ENCODE data around the gene CD164.

Gene CD164

GRCh38 chr6:109336221-109336961, 45.9 kb downstream of the CD164 start:
- TF ChIP-seq SIN3A (IDR thresholded peaks at IDR 0.05; ENCODE audit: borderline replicate concordance, insufficient read depth, low read length) (no peak), FOXP2 (optimal IDR thresholded peaks at IDR 0.05; ENCODE audit: borderline replicate concordance, extremely low read depth, extremely low read length, insufficient read depth) (no peak), TAF1 (IDR thresholded peaks at IDR 0.05; ENCODE audit: borderline replicate concordance, insufficient read depth, low read length) (no peak), POLR2AphosphoS5 (IDR thresholded peaks at IDR 0.05; ENCODE audit: low read depth, low read length) (no peak), REST (IDR thresholded peaks at IDR 0.05; ENCODE audit: insufficient read depth in 1 of 2, low read depth in 2 of 2, low read length in 2 of 2) (no peak)

- TF ChIP-seq TAF1 (IDR thresholded peaks at IDR 0.05; ENCODE audit: borderline replicate concordance, insufficient read depth, low read length) (no peak), REST (IDR thresholded peaks at IDR 0.05; ENCODE audit: insufficient read depth in 1 of 2, low read depth in 2 of 2, low read length in 2 of 2) (no peak), FOXP2 (optimal IDR thresholded peaks at IDR 0.05; ENCODE audit: borderline replicate concordance, extremely low read depth, extremely low read length, insufficient read depth) (no peak), POLR2AphosphoS5 (IDR thresholded peaks at IDR 0.05; ENCODE audit: low read depth, low read length) (no peak), SIN3A (IDR thresholded peaks at IDR 0.05; ENCODE audit: borderline replicate concordance, insufficient read depth, low read length) (no peak)
Observed at GRCh38 chr6:109332748-109333147, 49.5 kb downstream of the CD164 start.

GRCh38 chr6:109331081-109331480, 51.2 kb downstream of the CD164 start:
- no peak for TF ChIP-seq TAF1 (IDR thresholded peaks at IDR 0.05; ENCODE audit: borderline replicate concordance, insufficient read depth, low read length)
- no peak for TF ChIP-seq SIN3A (IDR thresholded peaks at IDR 0.05; ENCODE audit: borderline replicate concordance, insufficient read depth, low read length)
- no peak for TF ChIP-seq FOXP2 (optimal IDR thresholded peaks at IDR 0.05; ENCODE audit: borderline replicate concordance, extremely low read depth, extremely low read length, insufficient read depth)
- no peak for TF ChIP-seq POLR2AphosphoS5 (IDR thresholded peaks at IDR 0.05; ENCODE audit: low read depth, low read length)
- TF ChIP-seq REST (IDR thresholded peaks at IDR 0.05; ENCODE audit: insufficient read depth in 1 of 2, low read depth in 2 of 2, low read length in 2 of 2): no peak

GRCh38 chr6:109330263-109330662, 52.0 kb downstream of the CD164 start:
- no peak for TF ChIP-seq FOXP2 (optimal IDR thresholded peaks at IDR 0.05; ENCODE audit: borderline replicate concordance, extremely low read depth, extremely low read length, insufficient read depth)
- TF ChIP-seq SIN3A (IDR thresholded peaks at IDR 0.05; ENCODE audit: borderline replicate concordance, insufficient read depth, low read length): no peak
- no peak for TF ChIP-seq REST (IDR thresholded peaks at IDR 0.05; ENCODE audit: insufficient read depth in 1 of 2, low read depth in 2 of 2, low read length in 2 of 2)
- TF ChIP-seq TAF1 (IDR thresholded peaks at IDR 0.05; ENCODE audit: borderline replicate concordance, insufficient read depth, low read length): no peak
- no peak for TF ChIP-seq POLR2AphosphoS5 (IDR thresholded peaks at IDR 0.05; ENCODE audit: low read depth, low read length)
